Measurements from ENCODE around the gene CCL14. TPM values are rescaled to one million over a fixed set of nuclear protein-coding genes. Genes with fewer than 3 reads are reported as not detected.
"Not testable (repeated sequence)": the region's sequence is repeated elsewhere in the genome, so short reads cannot be mapped to it uniquely, and the experiment has no call there.

CCL14 gene
- total RNA-seq, 8 experiments from 2014 or later = 0.14 to 0.52 (median 0.15) TPM; not detected in 5

GRCh38 chr17:36004594-36005108, 18.1 kb upstream of the CCL14 start:
- 0 to 100% (median 71%) methylated on average over 1 to 4 of the region's 4 CpGs; no CpG with 5 or more reads in 2 of the 10 experiments for WGBS, 10 experiments
- in situ Hi-C loops (cut with MboI; ENCODE audit: low pct_unique_long_range_greater_than_20kb in 2 of 9, low sequenced_read_pairs in 9 of 9, unreplicated experiment in 9 of 9) = no loop called here

GRCh38 chr17:36002631-36003030, 16.1 kb upstream of the CCL14 start:
- in situ Hi-C loops (cut with MboI; ENCODE audit: low pct_unique_long_range_greater_than_20kb in 2 of 9, low sequenced_read_pairs in 9 of 9, unreplicated experiment in 9 of 9) = no loop called here
- no peak overlapping the region for H3K27ac ChIP-seq
- no peak for ATAC-seq (replicated peaks in 6 of 8)
- no peak overlapping the region for H3K4me3 ChIP-seq
- 25 to 73% (median 49%) methylated on average over 2 to 5 of the region's 7 CpGs; no CpG with 5 or more reads in 4 of the 10 experiments for WGBS, 10 experiments
- no peaks in the 10 kb centered on the region for H3K4me1 ChIP-seq (replicated peaks in 1 of 2)

More at GRCh38 chr17:36004594-36005108, 18.1 kb upstream of the CCL14 start:
- no peak for ATAC-seq (replicated peaks in 6 of 8)
- H3K27ac ChIP-seq = no peak overlapping the region
- no peaks in the 10 kb centered on the region for H3K4me1 ChIP-seq (replicated peaks in 1 of 2)
- H3K4me3 ChIP-seq = no peak overlapping the region

GRCh38 chr17:36001862-36002603, 15.5 kb upstream of the CCL14 start:
- in situ Hi-C loops (cut with MboI; ENCODE audit: low pct_unique_long_range_greater_than_20kb in 2 of 9, low sequenced_read_pairs in 9 of 9, unreplicated experiment in 9 of 9) = no loop called here
- WGBS, 10 experiments = 14 to 100% (median 70%) methylated on average over 1 to 5 of the region's 6 CpGs; no CpG with 5 or more reads in 2 of the 10 experiments
- no peak overlapping the region for H3K4me3 ChIP-seq
- no peak for ATAC-seq (replicated peaks in 6 of 8)
- no peak overlapping the region for H3K27ac ChIP-seq
- H3K4me1 ChIP-seq (replicated peaks in 1 of 2) = no peaks in the 10 kb centered on the region

- Histone ChIP-seq H3K27ac (no peak within 1 kb of the TSS), H3K4me3 (no peak within 1 kb of the TSS), H3K4me1 (replicated peaks in 1 of 2) (no peaks in the 10 kb centered on the region)
- 0 to 100% (median 58%) methylated on average over 1 to 5 of the region's 6 CpGs for WGBS, 10 experiments
- ATAC-seq (replicated peaks in 6 of 8) = peak in 1 of 8 experiments; percentile 97
- in situ Hi-C loops (cut with MboI; ENCODE audit: low pct_unique_long_range_greater_than_20kb in 2 of 9, low sequenced_read_pairs in 9 of 9, unreplicated experiment in 9 of 9) = no loop called here
Measured at GRCh38 chr17:36001110-36001771, 14.7 kb upstream of the CCL14 start, which contains the start of gene CCL15. Gene CCL15 (minus strand): TSS chr17:36001553. CDS start chr17:36001492, 61 bp downstream.

- no peak for ATAC-seq (replicated peaks in 6 of 8)
- in situ Hi-C loops (cut with MboI; ENCODE audit: low pct_unique_long_range_greater_than_20kb in 2 of 9, low sequenced_read_pairs in 9 of 9, unreplicated experiment in 9 of 9) = no loop called here
- H3K4me3 ChIP-seq = no peak overlapping the region
- H3K4me1 ChIP-seq (replicated peaks in 1 of 2) = no peaks in the 10 kb centered on the region
- H3K27ac ChIP-seq = no peak overlapping the region
- 10 to 100% (median 85%) methylated on average over 1 to 6 of the region's 6 CpGs; no CpG with 5 or more reads in 1 of the 10 experiments for WGBS, 10 experiments
Measured at GRCh38 chr17:36000732-36001109, 14.2 kb upstream of the CCL14 start.

- 60 to 100% (median 100%) methylated on average over 1 of the region's 1 CpG; no CpG with 5 or more reads in 7 of the 10 experiments for whole genome bisulfite sequencing, 10 experiments
- no peak for ATAC-seq (replicated peaks in 6 of 8)
- Histone ChIP-seq H3K4me1 (replicated peaks in 1 of 2) (no peaks in the 10 kb centered on the region), H3K4me3 (no peak overlapping the region), H3K27ac (no peak overlapping the region)
- in situ Hi-C loops (cut with MboI; ENCODE audit: low pct_unique_long_range_greater_than_20kb in 2 of 9, low sequenced_read_pairs in 9 of 9, unreplicated experiment in 9 of 9) = loop anchor here in 1 of 9 experiments (25.0 kb wide), 1 partner anchor 139 kb away; no protein-coding TSS in a partner anchor
Measured at GRCh38 chr17:35998756-35999155, 12.2 kb upstream of the CCL14 start.

GRCh38 chr17:35998018-35998545, 11.6 kb upstream of the CCL14 start:
- whole genome bisulfite sequencing, 10 experiments = 4 to 80% (median 68%) methylated on average over 2 to 7 of the region's 11 CpGs; no CpG with 5 or more reads in 3 of the 10 experiments
- in situ Hi-C loops (cut with MboI; ENCODE audit: low pct_unique_long_range_greater_than_20kb in 2 of 9, low sequenced_read_pairs in 9 of 9, unreplicated experiment in 9 of 9) = loop anchor here in 1 of 9 experiments (25.0 kb wide), 1 partner anchor 139 kb away; no protein-coding TSS in a partner anchor

GRCh38 chr17:35995346-35995745, 8.8 kb upstream of the CCL14 start:
- not testable (repeated sequence) for H3K4me3 ChIP-seq; H3K27ac ChIP-seq; ATAC-seq (replicated peaks in 6 of 8); H3K4me1 ChIP-seq (replicated peaks in 1 of 2)
- in situ Hi-C loops (cut with MboI; ENCODE audit: low pct_unique_long_range_greater_than_20kb in 2 of 9, low sequenced_read_pairs in 9 of 9, unreplicated experiment in 9 of 9) = loop anchor here in 1 of 9 experiments (25.0 kb wide), 1 partner anchor 142 kb away; no protein-coding TSS in a partner anchor
- WGBS, 10 experiments = 0 to 88% (median 55%) methylated on average over 1 to 2 of the region's 2 CpGs; no CpG with 5 or more reads in 1 of the 10 experiments

More at GRCh38 chr17:35998018-35998545, 11.6 kb upstream of the CCL14 start:
- ATAC-seq (replicated peaks in 6 of 8) = no peak
- Histone ChIP-seq H3K27ac (no peak overlapping the region), H3K4me3 (no peak overlapping the region), H3K4me1 (replicated peaks in 1 of 2) (no peaks in the 10 kb centered on the region)

- WGBS, 10 experiments = 14 to 100% (median 71%) methylated on average over 1 to 2 of the region's 2 CpGs; no CpG with 5 or more reads in 1 of the 10 experiments
- no peak overlapping the region for H3K27ac ChIP-seq
- no peak overlapping the region for H3K4me3 ChIP-seq
- no peaks in the 10 kb centered on the region for H3K4me1 ChIP-seq (replicated peaks in 1 of 2)
- ATAC-seq (replicated peaks in 6 of 8) = peak in 1 of 8 experiments; percentile 53
- in situ Hi-C loops (cut with MboI; ENCODE audit: low pct_unique_long_range_greater_than_20kb in 2 of 9, low sequenced_read_pairs in 9 of 9, unreplicated experiment in 9 of 9) = loop anchor here in 1 of 9 experiments (25.0 kb wide), 1 partner anchor 146 kb away; no protein-coding TSS in a partner anchor
Measured at GRCh38 chr17:35991075-35991474, 4.5 kb upstream of the CCL14 start.

GRCh38 chr17:35988164-35988563, 1.6 kb upstream of the CCL14 start:
- ATAC-seq (replicated peaks in 6 of 8) = no peak
- in situ Hi-C loops (cut with MboI; ENCODE audit: low pct_unique_long_range_greater_than_20kb in 2 of 9, low sequenced_read_pairs in 9 of 9, unreplicated experiment in 9 of 9) = loop anchor here in 1 of 9 experiments (25.0 kb wide), 1 partner anchor 149 kb away; no protein-coding TSS in a partner anchor
- Histone ChIP-seq H3K4me3 (no peak overlapping the region), H3K4me1 (replicated peaks in 1 of 2) (no peaks in the 10 kb centered on the region), H3K27ac (no peak overlapping the region)

GRCh38 chr17:35984140-35984539, 2.4 kb downstream of the CCL14 start:
- no peak overlapping the region for H3K4me3 ChIP-seq
- no peak for ATAC-seq (replicated peaks in 6 of 8)
- no peak overlapping the region for H3K27ac ChIP-seq
- WGBS, 10 experiments = 71 to 100% (median 88%) methylated on average over 1 to 4 of the region's 6 CpGs; no CpG with 5 or more reads in 5 of the 10 experiments
- in situ Hi-C loops (cut with MboI; ENCODE audit: low pct_unique_long_range_greater_than_20kb in 2 of 9, low sequenced_read_pairs in 9 of 9, unreplicated experiment in 9 of 9) = loop anchor here in 1 of 9 experiments (25.0 kb wide), 1 partner anchor 153 kb away; no protein-coding TSS in a partner anchor
- H3K4me1 ChIP-seq (replicated peaks in 1 of 2) = no peaks in the 10 kb centered on the region

GRCh38 chr17:35982409-35983191, 3.9 kb downstream of the CCL14 start:
- WGBS, 10 experiments = 17 to 86% (median 63%) methylated on average over 1 to 3 of the region's 3 CpGs
- no peak overlapping the region for H3K27ac ChIP-seq
- H3K4me3 ChIP-seq = no peak overlapping the region
- in situ Hi-C loops (cut with MboI; ENCODE audit: low pct_unique_long_range_greater_than_20kb in 2 of 9, low sequenced_read_pairs in 9 of 9, unreplicated experiment in 9 of 9) = loop anchor here in 1 of 9 experiments (25.0 kb wide), 1 partner anchor 155 kb away; no protein-coding TSS in a partner anchor
- H3K4me1 ChIP-seq (replicated peaks in 1 of 2) = no peaks in the 10 kb centered on the region
- no peak for ATAC-seq (replicated peaks in 6 of 8)
